GM10248 (cell line): Measurements from ENCODE around the gene TMEM151B.

Experiments
- CTCF ChIA-PET: fragments of 300-600 bp; sonication (Branson Sonifier 250); formaldehyde crosslinking; extraction: SDS; loops from one replicate; lab custom pipeline; 2021; ENCODE audit warnings: antibody characterized with exemption; lab: Yijun Ruan, JAX
- POLR2A ChIA-PET: fragments of 350-650 bp; sonication (Branson Sonifier 250); formaldehyde crosslinking; extraction: SDS; loops from one replicate; lab custom pipeline; 2020; ENCODE audit warnings: antibody characterized with exemption; lab: Yijun Ruan, JAX
- DNase-seq: peaks from one replicate; pipeline ENCODE4 v3.0.0; 2012; ENCODE audit errors: extremely low spot score
- CTCF ChIP-seq: IDR thresholded peaks from 2 replicates; pipeline ENCODE4 v1.5.1; 2012; ENCODE audit warnings: mild to moderate bottlenecking, low read depth; ENCODE audit errors: extremely low read depth, missing control alignments, control extremely low read depth

Gene TMEM151B

GRCh38 chr6:44294832-44295791 lies 24.9 kb downstream of the TMEM151B start:
- DNase-seq: no peak
- CTCF ChIA-PET: interaction anchor here (1.0 to 5.1 kb wide), 13 partner anchors 9 to 134 kb away, joined by 3 to 34 read pairs (median 5); partner anchors contain the start of genes AARS2 and SLC35B2
- no peak for TF ChIP-seq CTCF
- POLR2A ChIA-PET: interaction anchor here (0.8 to 1.3 kb wide), 2 partner anchors 10 to 48 kb away, joined by 3 read pairs; partner anchors contain the start of gene HSP90AB1

- CTCF ChIA-PET: interaction anchor here (1.3 to 5.1 kb wide), 9 partner anchors 8 to 41 kb away, joined by 3 to 34 read pairs (median 8); partner anchors contain the start of genes AARS2 and TMEM151B
- TF ChIP-seq CTCF: no peak
- DNase-seq: peak; percentile 41
- POLR2A ChIA-PET: interaction anchor here (0.6 kb wide), 1 partner anchor 1572 kb away, joined by 3 read pairs; no protein-coding TSS in a partner anchor
Observed at GRCh38 chr6:44297063-44298038, 27.1 kb downstream of the TMEM151B start.

- no peak for TF ChIP-seq CTCF
- DNase-seq: no peak
- ChIA-PET CTCF (interaction anchor here (1.3 to 5.1 kb wide), 5 partner anchors 10 to 30 kb away, joined by 3 to 34 read pairs (median 5); partner anchors contain the start of genes AARS2 and TMEM151B), POLR2A (no interaction called here)
Observed at GRCh38 chr6:44298055-44298803, 28.0 kb downstream of the TMEM151B start.

GRCh38 chr6:44298864-44299263 lies 28.6 kb downstream of the TMEM151B start:
- ChIA-PET POLR2A (interaction anchor here (0.9 kb wide), 1 partner anchor 14 kb away, joined by 3 read pairs; the partner anchor contains the start of gene AARS2), CTCF (interaction anchor here (1.5 to 5.1 kb wide), 4 partner anchors 10 to 31 kb away, joined by 5 to 34 read pairs (median 8); partner anchors contain the start of genes AARS2 and TMEM151B)
- TF ChIP-seq CTCF: no peak
- DNase-seq: no peak

- no peak for DNase-seq
- CTCF ChIA-PET: interaction anchor here (1.5 to 13.1 kb wide), 5 partner anchors 9 to 33 kb away, joined by 3 to 182 read pairs (median 11); partner anchors contain the start of genes AARS2, NFKBIE and TMEM151B
- no peak for TF ChIP-seq CTCF
- POLR2A ChIA-PET: no interaction called here
Observed at GRCh38 chr6:44300292-44300823, 30.1 kb downstream of the TMEM151B start.
